Measurements from ENCODE around the gene GOLGA6L6. TPM values are rescaled to one million over a fixed set of nuclear protein-coding genes. Genes with fewer than 3 reads are reported as not detected.
"Not testable (repeated sequence)": the region's sequence is repeated elsewhere in the genome, so short reads cannot be mapped to it uniquely, and the experiment has no call there.

GOLGA6L6 gene, protein sequence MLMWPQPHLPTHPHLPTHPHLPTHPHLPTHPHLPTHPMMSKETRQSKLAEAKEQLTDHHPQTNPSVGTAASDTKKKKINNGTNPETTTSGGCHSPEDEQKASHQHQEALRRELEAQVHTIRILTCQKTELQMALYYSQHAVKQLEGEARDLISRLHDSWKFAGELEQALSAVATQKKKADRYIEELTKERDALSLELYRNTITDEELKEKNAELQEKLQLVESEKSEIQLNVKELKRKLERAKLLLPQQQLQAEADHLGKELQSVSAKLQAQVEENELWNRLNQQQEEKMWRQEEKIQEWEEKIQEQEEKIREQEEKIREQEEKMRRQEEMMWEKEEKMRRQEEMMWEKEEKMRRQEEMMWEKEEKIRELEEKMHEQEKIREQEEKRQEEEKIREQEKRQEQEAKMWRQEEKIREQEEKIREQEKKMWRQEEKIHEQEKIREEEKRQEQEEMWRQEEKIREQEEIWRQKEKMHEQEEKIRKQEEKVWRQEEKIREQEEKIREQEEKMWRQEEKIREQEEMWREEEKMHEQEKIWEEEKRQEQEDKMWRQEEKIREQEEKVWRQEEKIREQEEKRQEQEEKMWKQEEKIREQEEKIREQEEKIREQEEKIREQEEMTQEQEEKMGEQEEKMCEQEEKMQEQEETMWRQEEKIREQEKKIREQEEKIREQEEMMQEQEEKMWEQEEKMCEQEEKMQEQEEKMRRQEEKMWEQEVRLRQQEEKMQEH
- total RNA-seq = not detected in 2 replicates
- long read RNA-seq = 0 reads

DNA sequence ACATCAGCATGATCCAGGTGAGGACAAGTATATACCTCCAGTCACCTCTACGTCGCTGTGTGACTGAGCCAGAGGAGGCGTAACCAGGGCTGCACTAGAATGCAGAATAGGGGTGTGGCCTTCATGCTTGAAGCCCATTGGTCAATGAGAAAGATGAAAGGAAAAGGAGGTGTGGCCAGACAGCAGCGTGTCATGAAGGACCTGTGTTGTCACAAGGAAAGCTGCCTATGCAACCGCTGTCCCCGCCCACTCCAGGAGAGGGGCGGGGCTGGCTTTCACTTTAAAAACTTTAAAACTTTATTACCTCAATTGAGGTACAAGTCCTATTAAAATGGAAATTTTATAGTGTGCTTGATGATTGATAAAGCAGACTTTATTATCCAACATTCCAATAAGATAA, at the start of gene GOLGA6L6:
Gene GOLGA6L6 (minus strand): TSS at position 101 of the 400 bp plus-strand sequence. CDS start 91 bp downstream, at position 10.
- H3K4me1 Mint-ChIP-seq (ENCODE audit: unreplicated experiment); H3K36me3 Mint-ChIP-seq (ENCODE audit: unreplicated experiment); H3K27ac Mint-ChIP-seq (ENCODE audit: unreplicated experiment); H3K27me3 Mint-ChIP-seq (ENCODE audit: unreplicated experiment); H3K4me3 Mint-ChIP-seq (ENCODE audit: unreplicated experiment); DNase-seq (ENCODE audit: extremely low spot score, unreplicated experiment); H3K9me3 Mint-ChIP-seq (ENCODE audit: unreplicated experiment): not testable (repeated sequence)

DNA sequence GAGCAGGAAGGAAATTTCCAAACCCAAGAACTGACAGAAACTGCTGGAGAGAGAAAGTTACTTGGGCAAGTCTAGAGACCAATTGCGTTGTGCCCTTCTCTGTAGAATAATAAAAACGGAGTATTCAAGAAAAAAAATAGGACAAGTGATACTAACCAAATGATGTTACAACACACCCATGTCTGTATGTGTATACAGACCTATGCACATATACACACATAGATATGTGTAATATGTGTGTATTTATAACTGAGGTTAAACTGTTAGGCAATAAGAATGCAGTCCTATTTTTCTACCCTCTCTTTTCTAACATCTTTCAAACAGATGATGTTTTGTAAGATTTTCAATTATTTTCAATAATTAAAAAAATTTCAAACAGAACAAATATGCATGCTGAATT, 48.5 kb upstream of the GOLGA6L6 start:
- not testable (repeated sequence) for H3K9me3 Mint-ChIP-seq (ENCODE audit: unreplicated experiment); H3K36me3 Mint-ChIP-seq (ENCODE audit: unreplicated experiment); H3K27ac Mint-ChIP-seq (ENCODE audit: unreplicated experiment); H3K4me1 Mint-ChIP-seq (ENCODE audit: unreplicated experiment); H3K27me3 Mint-ChIP-seq (ENCODE audit: unreplicated experiment); DNase-seq (ENCODE audit: extremely low spot score, unreplicated experiment); H3K4me3 Mint-ChIP-seq (ENCODE audit: unreplicated experiment)

DNA sequence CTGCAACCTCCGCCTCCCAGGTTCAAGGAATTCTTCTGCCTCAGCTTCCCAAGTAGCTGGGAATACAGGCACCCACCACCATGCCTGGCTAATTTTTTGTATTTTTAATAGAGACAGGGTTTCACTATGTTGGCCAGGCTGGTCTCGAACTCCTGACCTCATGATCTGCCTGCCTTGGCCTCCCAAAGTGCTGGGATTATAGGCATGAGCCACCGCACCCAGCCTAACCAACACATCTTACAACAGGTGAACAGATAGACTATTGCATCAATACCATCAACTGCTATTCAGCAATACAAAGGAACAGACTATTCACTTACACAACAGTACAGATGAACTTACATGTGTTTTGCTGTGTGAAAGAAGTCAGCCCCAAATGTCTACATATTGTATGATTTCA, 45.2 kb upstream of the GOLGA6L6 start:
- H3K9me3 Mint-ChIP-seq (ENCODE audit: unreplicated experiment); H3K4me3 Mint-ChIP-seq (ENCODE audit: unreplicated experiment); H3K36me3 Mint-ChIP-seq (ENCODE audit: unreplicated experiment); H3K4me1 Mint-ChIP-seq (ENCODE audit: unreplicated experiment); H3K27ac Mint-ChIP-seq (ENCODE audit: unreplicated experiment); H3K27me3 Mint-ChIP-seq (ENCODE audit: unreplicated experiment): not testable (repeated sequence)
- DNase-seq (ENCODE audit: extremely low spot score, unreplicated experiment) = peak; percentile 63

GRCh38 chr15:20582726-20583115, 41.1 kb upstream of the GOLGA6L6 start:
- not testable (repeated sequence) for H3K4me3 Mint-ChIP-seq (ENCODE audit: unreplicated experiment); H3K36me3 Mint-ChIP-seq (ENCODE audit: unreplicated experiment); DNase-seq (ENCODE audit: extremely low spot score, unreplicated experiment); H3K27ac Mint-ChIP-seq (ENCODE audit: unreplicated experiment); H3K4me1 Mint-ChIP-seq (ENCODE audit: unreplicated experiment); H3K9me3 Mint-ChIP-seq (ENCODE audit: unreplicated experiment); H3K27me3 Mint-ChIP-seq (ENCODE audit: unreplicated experiment)

DNA sequence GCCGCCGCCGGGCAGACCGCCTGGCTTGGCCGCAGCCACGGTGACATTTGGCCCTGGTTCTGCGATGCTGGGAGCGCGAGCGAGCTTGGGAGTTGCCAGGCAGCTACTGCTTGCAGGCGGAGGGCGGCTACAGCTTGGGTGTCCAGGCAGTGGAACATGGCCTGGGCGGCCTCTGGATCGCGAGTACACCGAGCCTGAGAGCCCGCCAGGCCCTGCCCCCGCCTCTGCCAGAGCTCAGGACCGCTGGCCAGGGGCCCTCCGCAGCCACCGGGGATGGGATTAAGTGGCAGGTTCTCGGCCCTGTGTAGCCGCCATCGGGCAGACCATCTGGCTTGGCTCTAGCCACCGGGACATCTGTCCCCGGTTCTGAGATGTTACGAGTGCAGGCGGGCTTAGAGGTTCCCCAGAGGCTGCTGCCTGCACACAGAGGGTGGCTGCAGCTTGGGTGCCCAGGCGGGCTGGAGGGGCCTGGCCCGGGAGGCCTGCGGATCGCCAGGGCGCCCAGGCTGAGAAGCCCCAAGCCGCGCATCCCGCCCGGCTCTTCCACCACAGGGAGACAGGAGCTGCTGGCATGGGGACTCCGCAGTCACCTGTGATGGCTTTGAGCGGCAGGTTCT, 40.6 kb upstream of the GOLGA6L6 start:
- not testable (repeated sequence) for H3K27ac Mint-ChIP-seq (ENCODE audit: unreplicated experiment); H3K4me3 Mint-ChIP-seq (ENCODE audit: unreplicated experiment); H3K9me3 Mint-ChIP-seq (ENCODE audit: unreplicated experiment); H3K4me1 Mint-ChIP-seq (ENCODE audit: unreplicated experiment); H3K36me3 Mint-ChIP-seq (ENCODE audit: unreplicated experiment); DNase-seq (ENCODE audit: extremely low spot score, unreplicated experiment); H3K27me3 Mint-ChIP-seq (ENCODE audit: unreplicated experiment)

GRCh38 chr15:20581261-20582108, 39.9 kb upstream of the GOLGA6L6 start:
- not testable (repeated sequence) for H3K9me3 Mint-ChIP-seq (ENCODE audit: unreplicated experiment); H3K36me3 Mint-ChIP-seq (ENCODE audit: unreplicated experiment); H3K4me1 Mint-ChIP-seq (ENCODE audit: unreplicated experiment); DNase-seq (ENCODE audit: extremely low spot score, unreplicated experiment); H3K27ac Mint-ChIP-seq (ENCODE audit: unreplicated experiment); H3K4me3 Mint-ChIP-seq (ENCODE audit: unreplicated experiment); H3K27me3 Mint-ChIP-seq (ENCODE audit: unreplicated experiment)

GRCh38 chr15:20579662-20580061, 38.1 kb upstream of the GOLGA6L6 start:
- H3K9me3 Mint-ChIP-seq (ENCODE audit: unreplicated experiment); H3K4me1 Mint-ChIP-seq (ENCODE audit: unreplicated experiment); H3K4me3 Mint-ChIP-seq (ENCODE audit: unreplicated experiment); H3K27ac Mint-ChIP-seq (ENCODE audit: unreplicated experiment); H3K27me3 Mint-ChIP-seq (ENCODE audit: unreplicated experiment); H3K36me3 Mint-ChIP-seq (ENCODE audit: unreplicated experiment): not testable (repeated sequence)
- peak; percentile 42 for DNase-seq (ENCODE audit: extremely low spot score, unreplicated experiment)

GRCh38 chr15:20551289-20551688, 9.7 kb upstream of the GOLGA6L6 start:
- not testable (repeated sequence) for H3K36me3 Mint-ChIP-seq (ENCODE audit: unreplicated experiment); H3K4me1 Mint-ChIP-seq (ENCODE audit: unreplicated experiment); H3K27ac Mint-ChIP-seq (ENCODE audit: unreplicated experiment); H3K9me3 Mint-ChIP-seq (ENCODE audit: unreplicated experiment); H3K27me3 Mint-ChIP-seq (ENCODE audit: unreplicated experiment); H3K4me3 Mint-ChIP-seq (ENCODE audit: unreplicated experiment); DNase-seq (ENCODE audit: extremely low spot score, unreplicated experiment)

- not testable (repeated sequence) for H3K27ac Mint-ChIP-seq (ENCODE audit: unreplicated experiment); H3K9me3 Mint-ChIP-seq (ENCODE audit: unreplicated experiment); H3K27me3 Mint-ChIP-seq (ENCODE audit: unreplicated experiment); H3K36me3 Mint-ChIP-seq (ENCODE audit: unreplicated experiment); H3K4me3 Mint-ChIP-seq (ENCODE audit: unreplicated experiment); H3K4me1 Mint-ChIP-seq (ENCODE audit: unreplicated experiment)
- peak; percentile 62 for DNase-seq (ENCODE audit: extremely low spot score, unreplicated experiment)
These were observed 35.5 kb downstream of the GOLGA6L6 start for GRCh38 chr15:20505926-20506658.

- not testable (repeated sequence) for H3K4me1 Mint-ChIP-seq (ENCODE audit: unreplicated experiment); DNase-seq (ENCODE audit: extremely low spot score, unreplicated experiment); H3K9me3 Mint-ChIP-seq (ENCODE audit: unreplicated experiment); H3K36me3 Mint-ChIP-seq (ENCODE audit: unreplicated experiment); H3K27ac Mint-ChIP-seq (ENCODE audit: unreplicated experiment); H3K27me3 Mint-ChIP-seq (ENCODE audit: unreplicated experiment); H3K4me3 Mint-ChIP-seq (ENCODE audit: unreplicated experiment)
These were observed 38.8 kb downstream of the GOLGA6L6 start for GRCh38 chr15:20502839-20503238.
